G401.6 (cell line): ENCODE measurements around the gene STAG1.
"Not testable (repeated sequence)": the region's sequence is repeated elsewhere in the genome, so short reads cannot be mapped to it uniquely, and the experiment has no call there.

Source experiments
- FAIRE-seq: peaks from 2 replicates; lab custom pipeline; 2012; peaks lifted over from hg19 to GRCh38; lab: Jason Lieb, UNC

Gene STAG1

DNA sequence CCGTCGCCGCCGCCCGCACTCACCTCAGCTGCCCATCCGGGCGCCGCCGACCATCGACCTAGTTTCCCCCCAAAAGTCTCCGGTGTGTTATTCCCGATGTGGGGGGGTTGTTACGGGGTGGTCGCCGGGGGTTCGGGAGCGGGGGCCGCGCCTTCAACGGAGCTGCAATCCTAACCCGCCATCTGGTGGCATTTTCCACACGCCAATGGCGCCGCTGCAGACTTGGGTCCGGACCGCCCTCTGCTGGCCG, at the start of gene STAG1:
STAG1 (minus strand) TSS at position 207 of the 250 bp plus-strand sequence. CDS start 121,480 bp downstream, outside the sequence.
- FAIRE-seq: no peak

- FAIRE-seq: not testable (repeated sequence)
Measured at GRCh38 chr3:136801146-136801545, 49.0 kb upstream of the STAG1 start.

DNA sequence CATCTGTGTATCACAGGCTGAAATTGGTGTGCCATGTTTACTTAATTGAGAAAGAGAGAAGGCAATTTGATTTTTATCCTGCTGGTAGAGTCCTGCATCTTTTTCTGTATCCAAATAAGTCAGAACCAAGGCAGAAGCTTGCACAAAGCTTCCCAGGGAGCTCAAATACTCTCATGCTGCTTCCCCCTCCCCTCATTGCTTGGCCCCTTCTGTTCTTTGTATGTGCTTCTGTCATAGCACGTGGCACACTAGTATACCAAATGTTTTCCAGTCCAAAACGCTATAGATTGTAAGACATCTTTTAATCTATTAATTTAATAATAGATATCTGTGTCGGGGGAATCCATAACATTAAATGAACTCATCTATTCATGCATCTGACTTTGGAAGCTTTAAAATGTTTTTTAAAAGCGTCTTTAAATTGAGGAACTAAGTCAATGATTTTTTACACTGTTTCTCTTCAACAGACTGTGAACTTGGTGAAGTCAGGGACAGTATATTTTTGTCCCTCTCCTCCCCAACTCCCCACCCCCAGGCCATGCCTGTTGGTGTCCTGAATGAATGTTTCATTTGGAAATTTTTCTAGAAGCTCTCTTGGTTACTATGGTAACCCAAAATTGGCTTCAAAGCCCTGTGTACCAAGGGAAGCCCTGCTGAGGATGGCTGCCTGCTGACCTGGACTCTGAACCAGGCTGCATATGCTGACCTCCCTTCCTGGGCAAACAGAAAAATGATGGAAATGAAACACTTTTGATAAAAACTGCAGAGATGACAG, 40.6 kb upstream of the STAG1 start:
- FAIRE-seq: no peak

GRCh38 chr3:136790786-136791185, 38.6 kb upstream of the STAG1 start:
- no peak for FAIRE-seq

- no peak for FAIRE-seq
Measured at GRCh38 chr3:136789976-136790375, 37.8 kb upstream of the STAG1 start.

DNA sequence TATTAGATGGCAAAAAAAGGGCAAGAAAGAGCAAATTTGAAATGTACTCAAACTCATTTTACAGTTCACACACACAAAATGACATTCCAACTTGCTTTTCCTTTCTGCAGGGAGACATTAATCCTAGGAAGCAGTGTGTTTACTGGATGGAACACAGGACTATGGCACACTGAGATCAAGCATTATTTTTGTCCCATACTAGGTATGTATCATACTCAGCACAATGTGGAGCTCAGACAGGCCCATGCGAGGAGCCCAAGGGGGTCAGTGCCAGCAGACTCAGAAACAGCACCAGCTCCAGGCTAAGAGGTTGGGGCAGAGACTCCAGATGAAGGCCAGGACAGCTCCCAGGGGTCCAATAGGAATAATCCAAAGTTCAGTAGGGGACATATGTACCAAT, 36.0 kb upstream of the STAG1 start:
- no peak for FAIRE-seq

GRCh38 chr3:136787349-136787748, 35.2 kb upstream of the STAG1 start:
- no peak for FAIRE-seq

DNA sequence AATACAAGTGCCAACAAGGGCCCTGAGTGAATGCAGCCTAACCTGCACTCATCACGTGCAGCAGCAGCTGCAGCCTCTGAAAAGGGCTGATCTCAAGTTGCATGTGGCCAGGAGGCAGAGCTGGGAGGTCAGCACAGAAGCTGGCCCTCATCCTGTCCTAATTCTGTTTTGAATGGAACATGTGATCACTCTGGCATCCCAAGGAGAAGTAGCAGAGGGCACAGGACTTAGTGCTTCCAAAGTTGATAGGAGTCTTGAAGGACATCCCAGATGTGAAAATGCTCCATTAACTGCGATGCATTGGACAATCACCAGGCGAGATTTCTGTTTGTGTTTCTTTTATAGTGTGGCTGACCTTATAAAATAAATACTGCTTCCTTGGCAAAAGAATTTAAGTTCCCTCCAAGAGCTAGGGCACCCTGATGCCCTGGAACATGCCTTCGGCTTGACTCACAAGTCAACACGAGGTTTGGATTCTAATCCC, 31.6 kb upstream of the STAG1 start:
- no peak for FAIRE-seq

DNA sequence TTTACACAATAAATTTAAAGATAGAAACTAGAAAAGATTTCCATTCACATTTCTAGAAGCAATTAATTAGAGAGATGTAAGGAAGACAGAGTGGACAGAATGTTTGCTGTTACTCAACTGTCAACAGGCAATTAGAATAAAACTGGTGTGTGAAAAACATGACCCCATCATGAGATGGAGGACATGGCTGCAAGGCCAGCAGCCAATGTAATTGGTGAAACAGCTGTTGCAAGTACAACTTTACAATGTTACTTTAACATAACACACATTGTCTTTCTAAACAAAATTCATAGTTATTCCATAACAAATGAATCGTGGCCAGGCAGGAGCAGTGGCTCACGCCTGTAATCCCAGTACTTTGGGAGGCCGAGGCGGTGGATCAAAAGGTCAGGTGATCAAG, 28.6 kb upstream of the STAG1 start:
- FAIRE-seq: no peak

GRCh38 chr3:136778865-136779264, 26.7 kb upstream of the STAG1 start:
- FAIRE-seq: no peak

DNA sequence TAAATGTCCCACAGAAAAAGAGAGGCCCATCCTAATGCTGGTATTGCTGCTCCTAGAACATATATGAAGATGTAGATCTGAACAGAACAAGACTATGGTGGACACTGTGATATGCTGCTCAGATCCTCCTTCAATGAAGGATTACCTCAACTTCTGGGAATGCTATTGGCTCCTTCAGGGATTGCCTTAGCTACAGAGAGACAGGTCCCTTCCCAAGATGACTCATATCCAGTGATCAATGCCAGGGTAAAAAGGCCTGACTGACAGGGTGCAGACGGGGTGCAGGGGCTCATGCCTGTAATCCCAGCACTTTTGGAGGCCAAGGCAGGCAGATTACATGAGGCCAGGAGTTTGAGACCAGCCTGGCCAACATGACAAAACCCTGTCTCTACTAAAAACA, 20.5 kb upstream of the STAG1 start:
- FAIRE-seq: no peak

DNA sequence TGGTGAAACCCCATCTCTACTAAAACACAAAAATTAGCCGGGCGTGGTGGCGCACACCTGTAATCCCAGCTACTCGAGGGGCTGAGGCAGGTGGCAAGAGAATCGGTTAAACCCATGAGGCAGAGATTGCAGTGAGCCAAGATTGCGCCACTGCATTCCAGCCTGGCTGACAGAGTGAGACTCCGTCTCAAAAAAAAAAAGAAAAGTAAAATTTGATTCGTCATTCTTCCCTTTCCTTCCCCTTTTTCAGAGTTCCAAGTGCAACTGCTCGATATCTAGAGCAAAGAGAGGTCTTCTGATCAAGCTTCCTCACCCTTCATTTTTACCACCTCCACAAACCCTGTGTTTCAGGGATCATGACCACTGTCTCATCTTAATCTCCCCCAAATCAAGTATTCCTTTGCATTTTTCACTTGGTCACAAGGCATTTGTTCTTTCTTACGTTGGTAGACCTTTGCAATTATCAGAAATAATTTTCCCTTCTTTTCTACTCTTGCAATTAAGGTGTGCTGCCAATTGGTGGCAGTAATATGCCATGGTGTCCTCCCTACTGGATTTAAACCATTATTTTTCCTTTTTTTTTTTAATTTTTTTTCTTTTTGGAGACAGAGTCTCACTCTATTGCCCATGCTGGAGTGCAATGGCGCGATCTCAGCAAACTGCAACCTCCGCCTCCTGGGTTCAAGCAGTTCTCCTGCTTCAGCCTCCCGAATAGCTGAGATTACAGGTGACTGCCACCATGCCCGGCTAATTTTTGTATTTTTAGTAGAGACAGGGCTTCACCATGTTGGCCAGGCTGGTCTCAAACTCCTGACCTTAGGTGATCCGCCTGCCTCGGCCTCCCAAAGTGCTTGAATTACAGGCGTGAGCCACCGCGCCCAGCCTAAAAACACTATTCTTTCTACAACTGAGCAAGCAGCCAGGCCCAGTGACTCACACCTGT, 6.3 kb upstream of the STAG1 start:
- peak; percentile 67 for FAIRE-seq

DNA sequence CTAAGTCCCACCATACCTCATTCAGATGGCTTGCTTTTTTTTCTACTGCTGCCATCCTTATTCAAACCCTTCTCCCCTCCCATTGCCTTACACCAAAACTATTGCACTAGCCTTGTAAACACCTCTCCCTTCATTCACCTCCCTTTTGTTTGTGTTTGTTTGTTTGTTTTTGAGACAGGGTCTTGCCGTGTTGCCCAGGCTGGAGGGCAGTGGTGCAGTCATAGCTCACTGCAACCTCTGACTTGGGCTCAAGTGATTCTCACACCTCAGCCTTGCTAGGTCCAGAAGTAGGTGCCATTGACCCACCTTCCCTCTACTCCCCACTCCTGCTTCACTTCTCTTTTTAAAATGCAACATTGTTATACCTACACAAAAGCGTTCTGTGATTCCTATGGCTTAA, 3.0 kb upstream of the STAG1 start:
- no peak for FAIRE-seq

GRCh38 chr3:136753326-136753939, 1.3 kb upstream of the STAG1 start:
- FAIRE-seq: no peak

DNA sequence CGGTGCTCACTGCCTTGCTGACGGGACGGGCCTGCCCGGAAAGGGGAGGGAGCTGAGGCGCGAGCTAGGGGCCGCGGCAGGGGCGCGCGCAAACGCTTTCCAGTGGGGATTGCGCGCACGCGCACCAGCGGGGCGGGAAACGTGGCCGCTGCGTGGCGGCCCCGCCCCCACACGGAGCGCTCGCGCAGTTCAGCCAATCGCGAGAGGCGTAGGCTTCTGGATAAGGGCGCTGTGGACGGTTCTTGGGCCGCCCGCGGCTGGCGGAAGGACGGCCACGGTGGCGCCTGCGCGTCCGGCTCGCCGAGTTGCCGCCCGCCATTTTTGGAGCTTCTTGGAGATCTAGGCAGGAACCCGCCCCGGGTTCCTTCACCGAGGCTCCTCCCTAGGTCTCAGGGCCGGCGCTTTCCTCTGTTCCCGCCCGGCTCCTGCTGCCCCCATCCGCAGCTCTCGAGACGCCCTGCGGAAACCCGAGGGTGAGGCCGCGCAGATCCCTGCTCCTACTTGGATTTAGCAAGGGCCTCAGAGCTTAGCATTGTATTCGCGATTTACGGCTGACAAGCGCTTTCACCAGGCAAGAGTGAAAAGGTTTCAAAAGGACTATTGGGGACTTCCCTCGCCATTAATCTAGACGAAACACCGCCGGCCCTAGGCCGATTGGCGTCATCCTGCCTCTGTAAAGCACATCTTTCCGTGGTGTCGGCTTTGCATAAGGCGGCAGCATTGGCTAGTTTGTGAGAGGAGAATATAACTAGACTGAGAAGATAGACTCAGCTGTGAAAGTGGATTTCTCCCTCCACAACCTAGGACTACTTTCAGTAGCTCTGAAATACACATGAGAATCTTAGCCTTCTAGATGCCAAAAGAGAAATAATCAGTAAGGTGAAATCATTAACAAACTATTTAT, 496 bp upstream of the STAG1 start:
- peak; percentile 86 for FAIRE-seq

DNA sequence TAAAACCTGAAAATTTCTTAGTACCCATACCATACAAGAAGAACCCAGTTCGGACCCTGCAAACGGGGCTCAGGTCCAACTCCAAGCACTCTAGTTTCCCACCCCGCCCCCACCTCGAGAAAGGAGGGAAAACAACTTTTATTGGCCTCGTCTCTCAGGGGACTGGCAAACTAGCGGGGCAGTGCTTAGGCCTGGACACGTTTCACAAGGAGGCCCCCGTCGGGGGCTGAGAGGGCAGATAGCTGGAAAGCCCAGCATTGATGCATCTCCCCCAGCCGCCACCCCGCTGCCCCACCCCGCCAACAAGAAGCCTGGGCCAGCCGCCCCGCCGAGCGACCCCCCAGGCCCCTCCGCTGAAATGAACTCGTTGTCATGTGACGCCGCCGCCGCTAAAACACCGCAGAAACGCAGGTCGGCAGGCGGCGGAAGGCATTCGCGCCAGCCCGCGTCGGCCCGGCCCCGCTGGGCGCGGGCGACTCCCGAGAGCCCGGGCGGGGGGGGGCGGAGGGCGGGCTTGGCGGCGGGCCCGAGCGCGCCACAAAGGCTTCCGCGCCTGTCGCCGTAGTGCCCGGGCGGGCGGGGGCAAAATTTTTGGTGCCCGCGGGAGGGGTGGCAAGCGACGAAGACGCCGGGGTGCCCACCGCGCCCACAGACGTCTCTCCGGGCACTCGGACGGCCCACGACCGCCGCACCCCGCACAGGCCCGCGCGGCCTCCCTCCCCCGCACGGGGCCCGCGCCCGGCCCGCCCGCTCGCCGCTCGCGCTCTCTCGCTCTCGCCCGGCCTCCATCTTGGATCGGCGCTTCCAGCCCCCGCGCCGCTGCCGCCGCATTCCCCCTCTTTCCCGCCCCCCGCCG, 634 bp downstream of the STAG1 start:
- FAIRE-seq: no peak

GRCh38 chr3:136750897-136751315, 1.3 kb downstream of the STAG1 start:
- FAIRE-seq: peak; percentile 30

- no peak for FAIRE-seq
Measured at GRCh38 chr3:136750209-136750896, 1.8 kb downstream of the STAG1 start.

- FAIRE-seq: not testable (repeated sequence)
Measured at GRCh38 chr3:136749602-136750001, 2.6 kb downstream of the STAG1 start.

- FAIRE-seq: no peak
Measured at GRCh38 chr3:136749091-136749490, 3.1 kb downstream of the STAG1 start.
